HCT116 (cell line): ENCODE results near the gene NCKAP5. TPM values are rescaled to one million over a fixed set of nuclear protein-coding genes. Genes with fewer than 3 reads are reported as not detected.

ENCODE experiments used
- ATAC-seq: fragments of 200-7000 bp; cut with Tn5 transposase; 2 replicates; pipeline ENCODE4 v1.9.1; 2020; ENCODE audit warnings: mild to moderate bottlenecking, moderate library complexity
- BruUV-seq: library from RNA; stranded (reverse); fragments of 400-500 nt; replicated peaks from 2 replicates; lab custom pipeline; 2021; lab: Mats Ljungman, UMichigan
- CTCF ChIA-PET: fragments of 300-600 bp; sonication (Branson Sonifier 250); formaldehyde crosslinking; loops from one replicate; lab custom pipeline; 2021; ENCODE audit warnings: antibody characterized with exemption; lab: Charles Lee
- POLR2A ChIA-PET: fragments of 300-600, 350-600 bp; sonication (Branson Sonifier 250); formaldehyde crosslinking; loops from one replicate; lab custom pipeline; 2021; ENCODE audit warnings: antibody characterized with exemption; lab: Charles Lee
- RAD21 ChIA-PET, 2 experiments: fragments of 300-600 bp; sonication (Branson Sonifier 250); formaldehyde crosslinking; loops; one replicate each; lab custom pipeline; 2023; ENCODE audit warnings: low total read pairs in 2 of 2; ENCODE audit not compliant: uncharacterized antibody in 2 of 2, unreplicated experiment in 2 of 2, low non-redundant PET in 1 of 2; lab: Charles Lee
- DNase-seq: peaks from one replicate; pipeline ENCODE4 v3.0.0-alpha.2; 2010; ENCODE audit warnings: low read depth, low spot score
- H2AFZ ChIP-seq: fragments of 200-600 bp; shearing (Covaris generic), sonication (generic); 2 replicates; pipeline ENCODE4 v1.6.1; 2017; ENCODE audit warnings: low read depth, mixed run types, mixed read lengths, antibody characterized with exemption, low read length; ENCODE audit not compliant: poor library complexity, severe bottlenecking
- H3K27ac ChIP-seq: 2 replicates; pipeline ENCODE4 v1.5.1; 2012; ENCODE audit warnings: low read depth, low read length
- H3K27me3 ChIP-seq: fragments of 200-600 bp; sonication (generic); 2 replicates; pipeline ENCODE4 v1.6.1; 2016; ENCODE audit warnings: mixed run types, low read length, mixed read lengths; ENCODE audit not compliant: insufficient read depth
- H3K36me3 ChIP-seq, 2 experiments: fragments of 200-500 bp in 1 of 2; fragments of 200-600 bp in 1 of 2; sonication (Bioruptor generic) in 1 of 2; sonication (generic) in 1 of 2; 2 replicates each; pipeline versions ENCODE4 v1.5.1 to v1.6.1; 2014 to 2016; ENCODE audit warnings: low read length in 2 of 2, inconsistent platforms in 1 of 2, mixed read lengths in 1 of 2, mixed run types in 1 of 2; ENCODE audit not compliant: insufficient read depth in 2 of 2, control insufficient read depth in 1 of 2
- H3K4me1 ChIP-seq, 2 experiments: fragments of 200-600 bp in 1 of 2; sonication (generic) in 1 of 2; 2 replicates each; pipeline versions ENCODE4 v1.5.1 to v1.6.1; 2012 to 2017; ENCODE audit warnings: low read length in 2 of 2, inconsistent platforms in 1 of 2, mild to moderate bottlenecking in 1 of 2, mixed read lengths in 1 of 2, mixed run types in 1 of 2, moderate library complexity in 1 of 2; ENCODE audit not compliant: insufficient read depth in 2 of 2, control insufficient read depth in 1 of 2
- H3K4me2 ChIP-seq: fragments of 200-600 bp; sonication (generic); 2 replicates; pipeline ENCODE4 v1.6.1; 2017; ENCODE audit warnings: mixed run types, low read length, mixed read lengths
- H3K4me3 ChIP-seq, 2 experiments: fragments of 200-600 bp in 1 of 2; sonication (generic) in 1 of 2; replicated peaks in 1 of 2; 2 replicates each; pipeline ENCODE4 v1.5.1; 2011 to 2016; ENCODE audit warnings: low read length in 2 of 2, control low read depth in 1 of 2, low read depth in 1 of 2, mild to moderate bottlenecking in 1 of 2, mixed read lengths in 1 of 2, mixed run types in 1 of 2
- H3K79me2 ChIP-seq: fragments of 200-600 bp; sonication (generic); 2 replicates; pipeline ENCODE4 v1.6.1; 2017; ENCODE audit warnings: mild to moderate bottlenecking, mixed run types, low read length, moderate library complexity, mixed read lengths; ENCODE audit not compliant: insufficient read depth
- H3K9ac ChIP-seq: fragments of 200-600 bp; sonication (generic); 2 replicates; pipeline ENCODE4 v1.6.1; 2016; ENCODE audit warnings: low read length, mixed read lengths
- H3K9me2 ChIP-seq: fragments of 200-600 bp; sonication (generic), shearing (Covaris generic); 2 replicates; pipeline ENCODE4 v1.6.1; 2017; ENCODE audit warnings: mixed run types, mild to moderate bottlenecking, moderate library complexity; ENCODE audit not compliant: insufficient read depth
- H3K9me3 ChIP-seq, 2 experiments: fragments of 200-500 bp in 1 of 2; fragments of 200-600 bp in 1 of 2; sonication (Bioruptor generic) in 1 of 2; sonication (generic) in 1 of 2; 2 replicates each; pipeline ENCODE4 v1.6.1; 2014 to 2017; ENCODE audit warnings: low read length in 2 of 2, mixed read lengths in 2 of 2, inconsistent platforms in 1 of 2, low read depth in 1 of 2, mild to moderate bottlenecking in 1 of 2, mixed run types in 1 of 2, moderate library complexity in 1 of 2; ENCODE audit not compliant: control insufficient read depth in 1 of 2, insufficient read depth in 1 of 2
- H4K20me1 ChIP-seq: fragments of 200-600 bp; sonication (generic), shearing (Covaris generic); 2 replicates; pipeline ENCODE4 v1.6.1; 2017; ENCODE audit warnings: mixed run types, mild to moderate bottlenecking, moderate library complexity; ENCODE audit not compliant: insufficient read depth
- CBX3 ChIP-seq: IDR thresholded peaks from 2 replicates; pipeline ENCODE4 v1.6.1; 2012; ENCODE audit warnings: low read depth
- CEBPB ChIP-seq: IDR thresholded peaks from 2 replicates; pipeline ENCODE4 v1.6.1; 2012; ENCODE audit warnings: low read depth
- ELF1 ChIP-seq: IDR thresholded peaks from 2 replicates; pipeline ENCODE4 v1.6.1; 2012; ENCODE audit warnings: low read depth, borderline replicate concordance
- EZH2 ChIP-seq: fragments of 200-600 bp; sonication (generic); IDR thresholded peaks from 2 replicates; pipeline ENCODE4 v1.6.1; 2017; ENCODE audit warnings: antibody characterized with exemption, mixed run types
- EZH2phosphoT487 ChIP-seq: fragments of 200-600 bp; IDR thresholded peaks from 2 replicates; pipeline ENCODE4 v1.6.1; 2018; ENCODE audit warnings: antibody characterized with exemption, borderline replicate concordance
- FOSL1 ChIP-seq: IDR thresholded peaks from 2 replicates; pipeline ENCODE4 v1.6.1; 2012; ENCODE audit warnings: low read depth
- JUND ChIP-seq: IDR thresholded peaks from 2 replicates; pipeline ENCODE4 v1.6.1; 2012
- POLR2A ChIP-seq: IDR thresholded peaks from 2 replicates; pipeline ENCODE4 v1.7.0; 2011; ENCODE audit warnings: borderline replicate concordance; ENCODE audit not compliant: insufficient read depth, insufficient read length; ENCODE audit errors: extremely low read depth
- POLR2AphosphoS5 ChIP-seq: IDR thresholded peaks from 2 replicates; pipeline ENCODE4 v1.6.1; 2011; ENCODE audit warnings: mild to moderate bottlenecking, low read depth, low read length, moderate library complexity
- SIN3A ChIP-seq: IDR thresholded peaks from 2 replicates; pipeline ENCODE4 v1.6.1; 2012; ENCODE audit warnings: low read depth
- SP1 ChIP-seq: IDR thresholded peaks from 2 replicates; pipeline ENCODE4 v1.6.1; 2012; ENCODE audit warnings: low read depth
- YY1 ChIP-seq: IDR thresholded peaks from 2 replicates; pipeline ENCODE4 v1.6.1; 2011; ENCODE audit warnings: low read length, low read depth, moderate library complexity, mild to moderate bottlenecking; ENCODE audit not compliant: insufficient replicate concordance; ENCODE audit errors: extremely low read depth
- ZFX ChIP-seq: fragments of 450-650 bp; IDR thresholded peaks from 2 replicates; pipeline ENCODE4 v1.6.1; 2017
- ZNF274 ChIP-seq: fragments of 200-500 bp; sonication (Bioruptor generic); IDR thresholded peaks from 2 replicates; pipeline ENCODE4 v1.6.1; 2014; ENCODE audit warnings: mild to moderate bottlenecking, low read depth, low read length, inconsistent platforms
- intact Hi-C: fragments of 100-400 bp; cut with micrococcal nuclease; formaldehyde crosslinking; loops from 2 replicates; pipeline ENCODE4 v1.10.0; 2022
- total RNA-seq: library from RNA; stranded (reverse); gene quantifications from one replicate; pipeline ENCODE4 v1.2.1, GENCODE V29; 2021; ENCODE audit not compliant: unreplicated experiment
- TF ChIP-seq, protein P1 (sequence below): IDR thresholded peaks from 2 replicates; pipeline ENCODE4 v1.6.1; 2012; ENCODE audit warnings: low read depth
- TF ChIP-seq, protein P2 (sequence below): IDR thresholded peaks from 2 replicates; pipeline ENCODE4 v1.6.1; 2012
- TF ChIP-seq, protein P3 (sequence below): IDR thresholded peaks from 2 replicates; pipeline ENCODE4 v1.6.1; 2011; ENCODE audit warnings: mild to moderate bottlenecking, low read length, moderate library complexity; ENCODE audit not compliant: insufficient replicate concordance; ENCODE audit errors: extremely low read depth

The NCKAP5 gene
- total RNA-seq, 1 experiment from 2014 or later = 0.30 TPM

DNA sequence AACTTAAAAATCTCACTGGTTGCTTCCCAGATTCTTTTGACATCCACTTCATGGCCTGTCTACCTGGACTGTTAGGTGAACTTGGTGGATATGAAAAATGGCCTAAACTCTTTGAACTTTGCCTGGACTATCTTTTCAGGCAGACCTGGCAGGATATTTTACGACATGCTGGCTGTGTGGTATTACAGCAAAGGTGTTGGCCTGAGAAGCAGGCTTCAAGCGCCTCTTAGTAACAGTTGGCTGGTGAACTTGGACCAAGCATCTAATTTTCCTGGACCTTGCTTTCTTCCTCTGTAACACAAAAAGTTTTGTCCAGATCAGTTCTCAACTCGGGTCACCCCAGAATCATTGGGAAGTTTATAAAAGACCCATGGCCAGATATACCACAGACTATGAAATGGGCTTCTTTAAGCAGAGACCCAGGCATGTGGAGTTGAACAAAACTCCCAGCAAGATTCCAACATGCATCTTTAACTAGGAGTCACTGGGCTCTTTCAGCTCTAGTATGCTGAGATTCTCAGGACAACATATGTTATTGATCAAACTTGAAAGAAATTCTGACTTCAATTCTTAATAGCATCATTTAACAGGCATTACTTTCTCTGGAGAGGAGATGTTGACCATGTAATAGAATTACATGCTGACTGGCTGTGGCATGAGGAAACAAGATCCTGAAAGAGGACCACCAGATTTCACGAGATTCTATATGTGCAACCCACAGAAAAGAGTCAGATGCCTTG, 902.7 kb downstream of the NCKAP5 start:
- no peak for DNase-seq
- intact Hi-C loops = no loop called here
- H3K9me3 ChIP-seq = no peaks in the 10 kb centered on the region
- H3K27me3 ChIP-seq = peaks cover 56% of the 10 kb centered on the region
- TF ChIP-seq FOSL1 = no peak
- TF ChIP-seq EZH2phosphoT487 = no peak
- TF ChIP-seq CBX3 = no peak
- TF ChIP-seq POLR2A = no peak
- TF ChIP-seq JUND = no peak
- no peak for TF ChIP-seq YY1
- TF ChIP-seq, protein P1, sequence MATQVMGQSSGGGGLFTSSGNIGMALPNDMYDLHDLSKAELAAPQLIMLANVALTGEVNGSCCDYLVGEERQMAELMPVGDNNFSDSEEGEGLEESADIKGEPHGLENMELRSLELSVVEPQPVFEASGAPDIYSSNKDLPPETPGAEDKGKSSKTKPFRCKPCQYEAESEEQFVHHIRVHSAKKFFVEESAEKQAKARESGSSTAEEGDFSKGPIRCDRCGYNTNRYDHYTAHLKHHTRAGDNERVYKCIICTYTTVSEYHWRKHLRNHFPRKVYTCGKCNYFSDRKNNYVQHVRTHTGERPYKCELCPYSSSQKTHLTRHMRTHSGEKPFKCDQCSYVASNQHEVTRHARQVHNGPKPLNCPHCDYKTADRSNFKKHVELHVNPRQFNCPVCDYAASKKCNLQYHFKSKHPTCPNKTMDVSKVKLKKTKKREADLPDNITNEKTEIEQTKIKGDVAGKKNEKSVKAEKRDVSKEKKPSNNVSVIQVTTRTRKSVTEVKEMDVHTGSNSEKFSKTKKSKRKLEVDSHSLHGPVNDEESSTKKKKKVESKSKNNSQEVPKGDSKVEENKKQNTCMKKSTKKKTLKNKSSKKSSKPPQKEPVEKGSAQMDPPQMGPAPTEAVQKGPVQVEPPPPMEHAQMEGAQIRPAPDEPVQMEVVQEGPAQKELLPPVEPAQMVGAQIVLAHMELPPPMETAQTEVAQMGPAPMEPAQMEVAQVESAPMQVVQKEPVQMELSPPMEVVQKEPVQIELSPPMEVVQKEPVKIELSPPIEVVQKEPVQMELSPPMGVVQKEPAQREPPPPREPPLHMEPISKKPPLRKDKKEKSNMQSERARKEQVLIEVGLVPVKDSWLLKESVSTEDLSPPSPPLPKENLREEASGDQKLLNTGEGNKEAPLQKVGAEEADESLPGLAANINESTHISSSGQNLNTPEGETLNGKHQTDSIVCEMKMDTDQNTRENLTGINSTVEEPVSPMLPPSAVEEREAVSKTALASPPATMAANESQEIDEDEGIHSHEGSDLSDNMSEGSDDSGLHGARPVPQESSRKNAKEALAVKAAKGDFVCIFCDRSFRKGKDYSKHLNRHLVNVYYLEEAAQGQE = no peak
- TF ChIP-seq POLR2AphosphoS5 = no peak
- TF ChIP-seq, protein P2, sequence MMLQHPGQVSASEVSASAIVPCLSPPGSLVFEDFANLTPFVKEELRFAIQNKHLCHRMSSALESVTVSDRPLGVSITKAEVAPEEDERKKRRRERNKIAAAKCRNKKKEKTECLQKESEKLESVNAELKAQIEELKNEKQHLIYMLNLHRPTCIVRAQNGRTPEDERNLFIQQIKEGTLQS = no peak
- TF ChIP-seq, protein P3, sequence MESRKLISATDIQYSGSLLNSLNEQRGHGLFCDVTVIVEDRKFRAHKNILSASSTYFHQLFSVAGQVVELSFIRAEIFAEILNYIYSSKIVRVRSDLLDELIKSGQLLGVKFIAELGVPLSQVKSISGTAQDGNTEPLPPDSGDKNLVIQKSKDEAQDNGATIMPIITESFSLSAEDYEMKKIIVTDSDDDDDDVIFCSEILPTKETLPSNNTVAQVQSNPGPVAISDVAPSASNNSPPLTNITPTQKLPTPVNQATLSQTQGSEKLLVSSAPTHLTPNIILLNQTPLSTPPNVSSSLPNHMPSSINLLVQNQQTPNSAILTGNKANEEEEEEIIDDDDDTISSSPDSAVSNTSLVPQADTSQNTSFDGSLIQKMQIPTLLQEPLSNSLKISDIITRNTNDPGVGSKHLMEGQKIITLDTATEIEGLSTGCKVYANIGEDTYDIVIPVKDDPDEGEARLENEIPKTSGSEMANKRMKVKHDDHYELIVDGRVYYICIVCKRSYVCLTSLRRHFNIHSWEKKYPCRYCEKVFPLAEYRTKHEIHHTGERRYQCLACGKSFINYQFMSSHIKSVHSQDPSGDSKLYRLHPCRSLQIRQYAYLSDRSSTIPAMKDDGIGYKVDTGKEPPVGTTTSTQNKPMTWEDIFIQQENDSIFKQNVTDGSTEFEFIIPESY = no peak
- TF ChIP-seq SIN3A = no peak
- TF ChIP-seq SP1 = no peak
- TF ChIP-seq ELF1 = no peak
- no peak for TF ChIP-seq ZFX
- no peak for TF ChIP-seq ZNF274
- no peak for TF ChIP-seq EZH2
- TF ChIP-seq CEBPB = no peak
- ATAC-seq = no peak
- ChIA-PET CTCF (no interaction called here), RAD21 (no interaction called here), POLR2A (no interaction called here)
- no peaks in the 10 kb centered on the region for H3K36me3 ChIP-seq
- H2AFZ ChIP-seq = no peak overlapping the region
- H3K4me1 ChIP-seq = peaks cover 0 to 6% of the 10 kb centered on the region in 2 experiments; a peak in 2 of 4 replicates
- no TSS peak for BruUV-seq
- H3K79me2 ChIP-seq = no peaks in the 10 kb centered on the region
- no peak overlapping the region for H3K4me3 ChIP-seq
- no peak overlapping the region for H3K4me2 ChIP-seq
- no peaks in the 10 kb centered on the region for H4K20me1 ChIP-seq
- H3K9me2 ChIP-seq = no peaks in the 10 kb centered on the region
- H3K9ac ChIP-seq = no peak overlapping the region
- no peak overlapping the region for H3K27ac ChIP-seq
